SJSA1 (cell line): ENCODE measurements around the gene TBC1D26. TPM values are rescaled to one million over a fixed set of nuclear protein-coding genes. Genes with fewer than 3 reads are reported as not detected.
"Not testable (repeated sequence)": the region's sequence is repeated elsewhere in the genome, so short reads cannot be mapped to it uniquely, and the experiment has no call there.

ENCODE experiments used
- DNase-seq, 2 experiments: peaks; one replicate each; pipeline ENCODE4 v3.0.0-alpha.2; 2015 to 2020; ENCODE audit warnings: low spot score in 2 of 2, low read depth in 1 of 2
- H3K27ac ChIP-seq: fragments of 250-450 bp; sonication (Bioruptor Pico); 2 replicates; pipeline ENCODE4 v1.5.1; 2020; ENCODE audit warnings: mild to moderate bottlenecking, moderate library complexity
- H3K27me3 ChIP-seq: fragments of 250-450 bp; sonication (Bioruptor Pico); replicated peaks from 2 replicates; pipeline ENCODE4 v1.5.1; 2020; ENCODE audit warnings: mild to moderate bottlenecking, moderate library complexity
- H3K36me3 ChIP-seq: fragments of 250-450 bp; sonication (Bioruptor Pico); 2 replicates; pipeline ENCODE4 v1.5.1; 2020; ENCODE audit warnings: mild to moderate bottlenecking
- H3K4me1 ChIP-seq: fragments of 250-450 bp; sonication (Bioruptor Pico); replicated peaks from 2 replicates; pipeline ENCODE4 v1.6.1; 2021; ENCODE audit warnings: mild to moderate bottlenecking
- H3K4me3 ChIP-seq: fragments of 250-450 bp; sonication (Bioruptor Pico); 2 replicates; pipeline ENCODE4 v1.5.1; 2020; ENCODE audit warnings: mild to moderate bottlenecking
- H3K9me3 ChIP-seq: fragments of 250-450 bp; sonication (Bioruptor Pico); replicated peaks from 2 replicates; pipeline ENCODE4 v1.5.1; 2020; ENCODE audit warnings: mild to moderate bottlenecking
- total RNA-seq: library from RNA; depleted of rRNA; stranded (reverse); fragments of >200 nt; shearing (Covaris generic); gene quantifications from 2 replicates; pipeline ENCODE4 v1.2.3, GENCODE V29; 2014; rRNA removed

Gene TBC1D26
- total RNA-seq, 1 experiment from 2014 or later = not detected

DNA sequence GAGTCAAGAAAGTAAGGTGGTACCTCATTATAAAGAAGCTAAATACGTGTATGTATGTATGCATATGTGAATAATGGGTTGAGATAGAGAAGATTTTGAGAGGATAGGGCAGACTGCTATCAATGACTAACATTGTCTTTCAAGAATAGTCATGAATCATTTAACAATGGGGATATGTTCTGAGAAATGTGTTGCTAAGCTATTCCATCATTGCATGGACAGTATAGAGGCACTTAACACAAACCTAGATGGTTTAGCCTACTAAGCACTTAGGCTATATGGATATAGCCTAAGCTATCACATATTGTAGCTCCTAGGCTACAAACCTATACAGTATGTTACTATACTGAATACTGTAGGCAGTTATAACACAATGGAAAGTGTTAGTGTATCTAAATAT lies 45.2 kb downstream of the TBC1D26 start:
- peaks cover 5% of the 10 kb centered on the region; the same call in 1 of the 2 replicates for H3K9me3 ChIP-seq
- no peaks in the 10 kb centered on the region for H3K36me3 ChIP-seq
- H3K27me3 ChIP-seq = no peaks in the 10 kb centered on the region
- no peak for DNase-seq
- no peak overlapping the region for H3K4me3 ChIP-seq
- H3K4me1 ChIP-seq = no peaks in the 10 kb centered on the region
- no peak overlapping the region for H3K27ac ChIP-seq

DNA sequence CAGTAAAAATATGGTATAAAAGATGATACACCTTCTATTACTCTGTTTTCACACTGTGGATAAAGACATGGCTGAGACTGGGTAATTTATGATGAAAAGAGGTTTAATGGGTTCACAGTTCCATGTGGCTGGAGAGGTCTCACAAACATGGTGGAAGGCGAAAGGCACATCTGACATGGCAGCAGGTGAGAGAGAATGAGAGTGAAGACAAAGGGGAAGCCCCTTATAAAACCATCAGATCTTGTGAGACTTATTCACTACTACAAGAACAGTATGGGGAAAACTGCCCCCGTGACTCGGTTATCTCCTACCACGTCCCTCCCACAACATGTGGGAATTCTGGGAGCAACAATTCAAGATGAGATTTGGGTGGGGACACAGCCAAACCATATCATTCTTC lies 45.6 kb downstream of the TBC1D26 start:
- Histone ChIP-seq H3K4me1 (no peaks in the 10 kb centered on the region), H3K27ac (no peak overlapping the region), H3K4me3 (no peak overlapping the region), H3K27me3 (no peaks in the 10 kb centered on the region), H3K36me3 (no peaks in the 10 kb centered on the region), H3K9me3 (peaks cover 5% of the 10 kb centered on the region; the same call in 1 of the 2 replicates)
- DNase-seq = no peak

DNA sequence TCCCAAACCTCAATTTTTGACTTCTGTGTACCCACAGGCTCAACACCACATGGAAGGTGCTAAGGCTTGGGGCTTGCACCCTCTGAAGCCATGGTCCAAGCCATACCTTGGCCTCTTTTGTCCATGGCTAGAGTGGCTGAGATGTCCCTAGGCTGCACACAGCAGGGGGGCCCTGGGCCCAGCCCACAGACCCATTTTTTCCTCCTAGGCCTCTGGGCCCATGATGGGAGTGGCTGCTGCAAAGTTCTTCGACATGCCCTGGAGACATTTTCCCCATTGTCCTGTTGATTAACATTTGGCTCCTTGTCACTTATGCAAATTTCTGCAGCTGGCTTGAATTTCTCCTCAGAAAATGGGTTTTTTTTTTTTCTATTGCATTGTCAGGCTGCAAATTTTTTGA lies 47.0 kb downstream of the TBC1D26 start:
- H3K4me1 ChIP-seq = no peaks in the 10 kb centered on the region
- no peak for DNase-seq
- H3K36me3 ChIP-seq = no peaks in the 10 kb centered on the region
- peaks cover 5% of the 10 kb centered on the region; the same call in 1 of the 2 replicates for H3K9me3 ChIP-seq
- H3K27ac ChIP-seq = no peak overlapping the region
- H3K4me3 ChIP-seq = no peak overlapping the region
- H3K27me3 ChIP-seq = no peaks in the 10 kb centered on the region

DNA sequence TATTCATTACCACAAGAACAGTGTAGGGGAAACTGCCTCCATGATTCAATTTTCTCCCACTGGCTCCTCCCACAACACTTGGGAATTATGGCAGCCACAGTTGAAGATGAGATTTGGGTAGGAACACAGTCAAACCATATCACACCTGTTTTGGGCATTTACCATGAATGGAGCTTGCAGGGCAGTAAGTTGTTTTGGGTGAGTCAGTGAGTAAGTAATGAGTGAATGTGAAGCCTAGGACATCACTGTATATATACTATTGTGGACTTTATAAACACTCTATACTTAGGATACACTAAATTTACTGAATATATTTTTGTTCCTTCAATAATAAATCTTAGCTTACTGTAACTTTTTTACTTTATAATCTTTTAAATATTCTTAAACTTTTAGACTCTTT lies 48.1 kb downstream of the TBC1D26 start:
- no peaks in the 10 kb centered on the region for H3K27me3 ChIP-seq
- H3K36me3 ChIP-seq = no peaks in the 10 kb centered on the region
- peaks cover 5% of the 10 kb centered on the region; the same call in 1 of the 2 replicates for H3K9me3 ChIP-seq
- DNase-seq = no peak
- H3K4me3 ChIP-seq = no peak overlapping the region
- no peaks in the 10 kb centered on the region for H3K4me1 ChIP-seq
- H3K27ac ChIP-seq = no peak overlapping the region

DNA sequence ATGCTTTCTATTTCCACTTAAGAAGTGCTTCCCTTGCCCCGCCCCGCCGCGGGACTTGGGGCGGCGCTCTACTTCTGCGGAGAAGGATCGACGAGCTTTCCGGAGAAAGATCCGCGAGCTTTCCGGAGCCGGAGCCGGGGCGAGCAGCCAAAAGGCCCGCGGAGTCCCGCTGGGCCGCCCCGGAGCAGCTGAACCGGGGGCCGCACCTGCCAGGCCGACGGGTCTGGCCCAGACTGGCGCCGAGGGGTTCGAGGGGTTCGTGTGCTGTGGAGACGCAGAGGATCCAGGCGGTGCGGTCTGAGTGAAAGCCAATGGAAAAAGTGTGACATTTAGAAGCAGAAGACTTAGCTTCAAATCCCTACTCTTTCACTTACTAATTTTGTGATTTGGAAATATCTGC lies 50.8 kb downstream of the TBC1D26 start:
- no peak overlapping the region for H3K27ac ChIP-seq
- H3K4me3 ChIP-seq = no peak overlapping the region
- H3K36me3 ChIP-seq = no peaks in the 10 kb centered on the region
- no peaks in the 10 kb centered on the region for H3K4me1 ChIP-seq
- DNase-seq = no peak
- peaks cover 5% of the 10 kb centered on the region; the same call in 1 of the 2 replicates for H3K9me3 ChIP-seq
- H3K27me3 ChIP-seq = no peaks in the 10 kb centered on the region

DNA sequence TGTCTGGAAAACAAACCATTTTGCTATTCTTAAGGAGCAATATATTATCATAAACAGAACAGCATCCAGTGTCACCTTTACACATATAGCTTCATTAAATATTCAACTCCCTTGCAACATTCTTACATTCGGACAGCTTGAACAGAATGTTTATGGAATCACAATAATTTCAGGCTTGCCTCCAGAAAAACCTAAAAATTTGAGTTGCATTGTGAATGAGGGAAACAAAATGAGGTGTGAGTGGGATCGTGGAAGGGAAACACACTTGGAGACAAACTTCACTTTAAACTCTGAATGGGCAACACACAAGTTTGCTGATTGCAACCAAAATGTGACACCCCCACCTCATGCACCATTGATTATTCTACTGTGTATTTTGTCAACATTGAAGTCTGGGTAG lies 51.4 kb downstream of the TBC1D26 start:
- Histone ChIP-seq H3K27me3 (no peaks in the 10 kb centered on the region), H3K27ac (no peak overlapping the region), H3K4me3 (no peak overlapping the region), H3K4me1 (no peaks in the 10 kb centered on the region), H3K36me3 (no peaks in the 10 kb centered on the region), H3K9me3 (peaks cover 5% of the 10 kb centered on the region; the same call in 1 of the 2 replicates)
- no peak for DNase-seq

DNA sequence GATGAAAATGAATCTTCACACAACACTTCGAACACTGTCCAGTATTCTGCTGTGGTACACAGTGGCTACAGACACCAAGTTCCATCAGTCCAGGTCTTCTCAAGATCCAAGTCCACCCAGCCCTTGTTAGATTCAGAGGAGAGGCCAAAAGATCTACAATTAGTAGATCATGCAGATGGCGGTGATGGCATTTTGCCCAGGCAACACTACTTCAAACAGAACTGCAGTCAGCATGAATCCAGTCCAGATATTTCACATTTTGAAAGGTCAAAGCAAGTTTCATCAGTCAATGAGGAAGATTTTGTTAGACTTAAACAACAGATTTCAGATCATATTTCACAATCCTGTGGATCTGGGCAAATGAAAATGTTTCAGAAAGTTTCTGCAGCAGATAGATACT lies 52.3 kb downstream of the TBC1D26 start:
- not testable (repeated sequence) for H3K36me3 ChIP-seq, H3K27ac ChIP-seq, H3K27me3 ChIP-seq, DNase-seq, H3K9me3 ChIP-seq, H3K4me3 ChIP-seq, H3K4me1 ChIP-seq

DNA sequence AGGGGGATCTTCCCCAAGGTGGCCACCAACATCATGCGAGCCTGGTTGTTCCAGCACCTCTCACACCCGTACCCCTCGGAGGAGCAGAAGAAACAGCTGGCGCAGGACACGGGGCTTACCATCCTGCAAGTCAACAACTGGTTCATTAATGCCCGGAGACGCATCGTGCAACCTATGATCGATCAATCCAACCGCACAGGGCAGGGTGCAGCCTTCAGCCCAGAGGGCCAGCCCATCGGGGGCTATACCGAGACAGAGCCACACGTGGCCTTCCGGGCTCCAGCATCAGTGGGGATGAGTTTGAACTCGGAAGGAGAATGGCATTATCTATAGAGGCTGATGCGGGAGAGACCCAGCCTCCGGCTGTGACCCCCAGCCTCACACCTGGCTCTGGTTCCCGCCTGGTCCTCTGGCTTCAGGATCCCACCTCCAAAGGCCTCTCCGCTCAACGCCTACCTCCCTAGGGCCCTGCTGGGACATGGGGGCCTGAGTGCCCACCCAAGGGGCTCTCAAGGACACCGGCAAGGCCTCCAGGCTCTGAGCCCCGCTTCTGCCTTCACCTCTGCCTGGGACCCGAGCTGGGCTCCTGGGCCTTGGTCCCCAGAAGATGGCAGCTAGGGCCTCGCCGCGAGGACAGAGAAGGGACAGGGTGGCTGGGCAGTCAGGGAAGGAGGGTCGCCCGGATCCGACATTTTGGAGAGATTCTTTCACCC lies 55.4 kb downstream of the TBC1D26 start:
- not testable (repeated sequence) for H3K27me3 ChIP-seq, DNase-seq, H3K9me3 ChIP-seq, H3K4me1 ChIP-seq, H3K36me3 ChIP-seq, H3K4me3 ChIP-seq, H3K27ac ChIP-seq

DNA sequence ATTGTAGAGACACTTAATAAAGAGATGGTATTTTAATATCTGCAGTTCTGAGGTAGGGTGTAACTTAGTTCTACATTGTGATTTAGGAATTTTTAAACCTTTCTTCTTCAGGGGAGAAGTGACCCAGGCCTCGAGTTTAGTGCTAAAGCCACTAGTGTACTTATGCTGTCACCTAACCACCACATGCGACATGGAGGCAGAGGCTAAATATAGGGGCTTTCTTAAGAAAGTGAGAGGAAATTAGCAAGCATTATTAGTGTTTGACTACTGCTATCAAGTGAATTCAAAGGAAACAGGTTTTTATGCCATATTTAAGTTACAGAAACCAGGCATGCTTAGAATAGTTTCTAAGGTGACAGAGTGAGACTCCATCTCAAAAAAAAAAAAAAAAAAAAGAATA lies 56.3 kb downstream of the TBC1D26 start:
- not testable (repeated sequence) for DNase-seq, H3K4me1 ChIP-seq, H3K27ac ChIP-seq, H3K4me3 ChIP-seq, H3K36me3 ChIP-seq, H3K27me3 ChIP-seq, H3K9me3 ChIP-seq

Other genes starting within 250 kb of the TBC1D26 start
- gene TVP23C, start 168.8 kb upstream of the TBC1D26 start, total RNA-seq = 0.28 and 4.4 TPM in 2 replicates
- gene FBXW10B, start 112.6 kb upstream of the TBC1D26 start, total RNA-seq = 0.41 and 1.7 TPM in 2 replicates
- 56.9 and 111 TPM in 2 replicates for gene TRIM16, start 48.0 kb upstream of the TBC1D26 start, total RNA-seq
- gene ZNF286A, start 32.5 kb upstream of the TBC1D26 start, total RNA-seq = 22.1 and 30.4 TPM in 2 replicates
- 8.5 and 19.5 TPM in 2 replicates for gene ADORA2B, start 212.8 kb downstream of the TBC1D26 start, total RNA-seq